ENCODE results near the gene DLD.
"Not testable (repeated sequence)": the region's sequence is repeated elsewhere in the genome, so short reads cannot be mapped to it uniquely, and the experiment has no call there.

DLD gene

DNA sequence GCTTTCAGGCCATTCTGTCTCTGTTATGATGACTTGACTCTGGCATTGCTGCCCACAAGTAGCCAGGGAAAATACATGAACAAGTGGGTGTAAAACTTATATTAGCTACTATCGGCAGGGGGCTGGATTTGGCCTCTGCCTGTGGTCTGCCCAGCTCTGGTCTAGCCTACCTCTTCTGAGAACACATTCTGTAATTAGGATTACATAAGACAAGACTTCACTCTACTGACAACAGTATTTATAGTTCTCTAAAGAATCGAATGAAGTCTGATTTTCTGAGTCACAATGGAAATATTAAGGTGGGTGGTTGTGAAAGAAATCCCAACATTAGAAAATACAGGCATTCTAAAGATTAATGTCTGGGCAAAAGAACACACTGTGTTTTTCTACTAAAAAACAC, 55.5 kb downstream of the DLD start:
- no peak for DNase-seq

GRCh38 chr7:107946881-107947280, 55.9 kb downstream of the DLD start:
- DNase-seq = no peak

DNA sequence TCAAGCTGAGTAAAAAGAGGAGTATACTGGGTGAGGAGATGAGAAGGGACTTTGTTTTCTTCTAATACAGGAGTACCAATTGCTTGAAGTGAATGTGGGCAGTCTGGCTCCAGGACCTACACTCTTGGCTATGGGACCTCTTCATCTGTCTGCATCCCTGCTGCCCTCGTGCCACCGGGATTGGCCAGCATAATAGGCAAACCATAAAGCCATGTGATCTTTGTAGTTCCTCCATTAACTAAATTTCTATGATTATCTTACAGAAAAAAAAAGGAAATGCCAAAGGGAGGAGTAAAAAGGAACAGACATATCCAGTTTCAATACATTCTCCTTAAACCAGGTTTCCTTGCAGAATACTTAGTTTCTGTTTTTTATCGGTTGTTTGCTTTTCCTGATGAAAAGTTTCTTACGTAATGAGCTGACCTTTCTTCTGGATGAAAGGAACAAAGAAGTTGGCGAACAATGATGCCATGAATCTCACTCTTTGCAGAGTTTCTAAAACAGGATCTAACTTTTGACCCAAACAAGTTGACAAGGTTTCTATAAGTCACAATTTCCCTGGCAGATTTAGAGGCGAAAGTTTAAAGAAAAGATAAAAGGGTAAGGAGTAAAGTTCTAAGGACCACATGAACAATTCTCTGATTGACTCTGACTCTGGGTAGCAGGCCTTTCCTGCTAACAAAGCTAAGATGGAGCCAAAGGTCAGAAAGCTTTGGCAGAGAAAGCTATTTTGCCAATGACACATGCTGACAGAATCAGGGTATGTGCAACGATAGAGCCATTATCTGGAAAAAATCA, 57.9 kb downstream of the DLD start:
- no peak for DNase-seq

DNA sequence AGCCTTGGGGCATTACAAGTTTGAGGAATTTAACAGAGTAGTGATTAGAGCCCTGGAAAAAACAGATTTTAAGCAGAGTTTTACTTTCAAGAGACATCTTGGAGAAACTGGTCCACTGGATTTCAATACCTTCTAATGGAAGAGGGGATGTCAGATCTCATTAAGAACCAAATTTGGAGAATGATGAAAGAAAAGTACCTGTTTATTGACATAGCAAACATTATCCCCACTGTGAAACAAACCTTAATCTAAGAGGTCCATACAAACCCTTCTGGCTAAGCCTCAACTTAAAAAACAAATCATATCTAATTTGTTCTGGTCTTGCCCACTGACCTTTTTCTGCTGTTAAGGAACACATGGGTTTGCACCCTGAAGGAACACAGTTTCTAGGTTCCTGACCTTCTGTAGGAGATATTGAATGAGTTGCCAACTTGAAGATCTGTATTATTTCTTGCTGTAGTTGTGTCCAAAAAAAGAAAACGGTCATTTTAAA, 58.5 kb downstream of the DLD start:
- DNase-seq = no peak

DNA sequence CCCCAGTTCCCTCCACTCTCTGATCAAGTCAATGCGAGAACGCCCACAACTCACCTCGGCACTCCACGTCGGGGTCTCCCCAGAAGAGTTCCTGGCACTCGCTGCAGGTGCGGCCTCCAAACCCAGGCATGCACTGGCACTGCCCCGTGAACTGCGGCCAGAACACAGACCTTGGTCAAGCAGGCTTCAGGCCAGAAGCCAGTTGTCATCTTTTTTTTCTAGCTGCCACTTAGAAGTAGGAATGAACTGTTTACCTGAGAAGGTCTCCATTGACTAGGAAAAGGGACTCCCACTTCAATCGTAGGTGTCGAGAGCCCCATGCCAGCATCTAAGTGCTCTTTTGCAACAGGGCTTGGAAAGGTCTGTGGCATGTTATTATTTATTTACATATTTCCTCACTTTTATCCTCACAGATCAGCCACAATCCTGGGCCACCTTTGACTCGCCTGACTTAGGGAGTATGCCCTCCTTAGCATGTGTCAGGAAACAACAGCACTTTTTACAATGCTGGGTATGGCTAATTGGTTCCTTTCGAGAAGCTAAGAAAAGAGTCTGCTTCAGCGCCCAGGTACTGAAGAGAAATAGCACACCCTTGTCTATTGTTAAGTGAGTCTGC, 60.3 kb downstream of the DLD start:
- DNase-seq = no peak

DNA sequence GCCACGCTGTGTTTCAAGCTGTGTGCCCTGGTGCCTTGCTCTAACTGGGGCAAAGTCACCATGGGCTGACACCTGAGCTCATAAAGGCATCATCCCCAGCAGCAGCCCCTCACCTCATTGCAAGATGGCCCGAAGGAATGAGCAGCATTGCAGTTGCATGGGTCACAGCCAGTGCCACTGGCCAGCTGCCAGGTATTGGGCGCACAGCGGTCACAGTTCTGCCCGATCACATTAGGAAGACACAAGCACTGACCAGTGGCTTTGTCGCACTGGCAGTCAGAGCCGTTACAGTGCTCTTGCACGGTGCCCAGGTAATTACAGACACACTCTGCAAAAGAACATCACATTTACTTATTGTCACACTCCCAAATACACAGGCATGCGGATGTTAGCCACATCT, 60.9 kb downstream of the DLD start:
- DNase-seq = no peak

DNA sequence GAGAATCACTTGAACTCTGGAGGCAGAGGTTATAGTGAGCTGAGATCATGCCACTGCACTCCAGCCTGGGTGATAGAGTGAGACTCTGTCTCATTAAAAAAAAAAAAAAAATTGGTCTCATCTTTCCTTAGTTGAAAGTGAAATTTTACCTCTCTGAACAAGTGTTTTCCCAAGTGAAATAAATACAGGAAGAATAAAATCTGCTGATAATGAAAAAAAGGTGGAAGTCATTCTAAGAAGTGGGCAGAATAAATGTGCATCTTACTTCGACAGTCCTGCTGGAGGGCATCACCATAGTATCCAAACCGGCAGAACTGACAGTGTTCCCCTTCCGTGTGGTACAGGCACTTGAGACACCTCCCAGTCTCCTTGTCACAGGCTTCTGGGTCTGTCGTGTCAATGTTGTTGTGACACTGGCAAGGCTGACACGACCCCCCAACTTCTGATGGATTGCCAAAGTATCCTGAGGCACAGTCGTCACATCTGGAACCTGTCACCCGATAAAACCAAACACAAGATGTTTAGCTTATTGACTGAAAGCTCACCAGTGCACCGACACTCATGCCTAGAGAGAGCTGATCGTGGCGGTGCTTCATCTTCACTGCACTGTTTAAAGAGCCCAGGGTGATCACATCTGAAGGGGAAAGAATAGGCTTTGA, 62.4 kb downstream of the DLD start:
- DNase-seq = no peak

DNA sequence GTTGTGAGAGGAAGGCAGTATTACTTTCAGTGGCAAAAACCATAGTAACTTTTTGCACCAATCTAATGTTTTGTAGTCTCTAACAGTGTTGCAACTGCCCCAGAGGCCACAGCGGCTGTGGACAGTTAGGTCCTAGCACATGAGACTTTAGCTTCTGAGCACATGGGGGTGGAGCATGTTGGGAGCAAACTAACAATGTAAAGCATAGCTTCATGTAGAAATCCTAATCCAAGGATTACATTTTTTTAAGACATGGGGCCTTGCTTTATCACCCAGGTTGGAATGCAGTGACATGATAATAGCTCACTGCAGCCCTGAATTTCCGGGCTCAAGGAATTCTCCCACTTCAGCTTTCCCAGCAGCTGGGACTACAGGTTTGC, 62.9 kb downstream of the DLD start:
- no peak for DNase-seq

- DNase-seq = no peak
These were observed 64.4 kb downstream of the DLD start for GRCh38 chr7:107955394-107955793.

- DNase-seq = not testable (repeated sequence)
These were observed 66.0 kb downstream of the DLD start for GRCh38 chr7:107956950-107957349.

DNA sequence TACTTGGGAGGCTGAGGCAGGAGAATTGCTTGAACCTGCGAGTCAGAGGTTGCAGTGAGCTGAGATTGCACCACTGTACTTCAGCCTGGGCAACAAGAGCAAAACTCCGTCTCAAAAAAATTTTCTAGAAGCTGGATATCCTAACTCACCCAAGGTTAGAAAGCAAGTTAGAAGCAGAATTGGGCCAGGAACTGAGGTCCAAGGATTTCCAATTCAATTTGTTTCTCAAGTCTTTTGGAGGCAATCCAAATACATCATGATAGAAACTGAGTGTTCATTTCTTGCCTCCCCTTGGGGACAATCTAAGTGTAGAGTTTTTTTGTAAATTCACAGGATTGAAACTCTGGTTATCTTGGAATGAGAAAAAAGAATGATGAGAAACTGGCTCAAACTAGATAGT, 66.5 kb downstream of the DLD start:
- no peak for DNase-seq

DNA sequence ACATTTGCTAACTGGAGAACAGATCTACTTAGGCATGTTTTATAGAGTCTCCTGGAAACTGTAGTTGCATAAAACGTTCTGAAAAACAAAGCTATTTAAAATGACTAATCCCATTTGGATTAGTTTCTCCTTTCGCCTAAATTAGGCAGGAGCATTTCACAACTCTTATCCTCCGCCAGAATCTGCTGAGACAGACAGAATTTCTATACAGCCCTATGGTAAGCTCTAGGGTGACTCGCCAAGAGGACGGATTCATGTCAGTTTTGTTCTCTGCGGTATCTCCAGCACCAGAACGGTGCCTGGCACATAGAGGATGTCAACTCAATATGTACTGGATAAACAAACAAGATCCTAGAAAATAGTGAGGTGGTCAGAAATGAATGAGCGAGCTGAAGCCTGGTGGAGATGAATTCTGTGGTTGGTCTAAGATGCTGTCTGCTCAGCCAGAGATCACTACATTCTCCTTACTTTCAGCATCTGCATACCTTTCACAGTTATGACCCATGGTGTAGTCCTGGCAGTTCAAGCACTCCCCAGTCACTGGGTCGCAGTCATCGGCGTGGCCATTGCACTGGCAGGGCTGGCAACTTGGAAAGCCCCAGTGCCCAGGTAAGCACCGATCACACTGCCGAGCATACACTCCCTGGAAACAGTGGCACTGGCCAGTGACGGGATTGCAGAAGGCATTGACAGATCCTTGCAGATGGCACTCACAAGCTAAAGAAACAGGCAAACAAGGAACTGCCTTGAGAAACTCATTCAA, 68.0 kb downstream of the DLD start:
- no peak for DNase-seq

DNA sequence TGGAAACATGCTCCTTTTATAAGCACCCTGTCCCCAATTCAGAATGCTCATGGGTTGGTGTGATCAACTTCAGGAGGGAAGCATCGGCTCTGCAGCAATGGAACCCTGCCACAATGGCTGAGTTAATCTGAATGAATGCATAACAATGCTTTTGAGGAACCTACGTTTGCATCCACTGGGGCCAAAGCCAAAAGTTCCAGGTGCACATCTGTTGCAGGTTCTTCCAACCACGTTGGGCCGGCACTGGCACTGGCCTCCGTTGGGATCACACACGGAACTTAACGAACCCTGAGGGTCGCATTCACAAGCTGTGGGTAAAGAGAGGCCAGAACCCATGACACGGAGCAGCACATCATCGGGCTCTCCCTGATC, 68.5 kb downstream of the DLD start:
- DNase-seq = no peak

DNA sequence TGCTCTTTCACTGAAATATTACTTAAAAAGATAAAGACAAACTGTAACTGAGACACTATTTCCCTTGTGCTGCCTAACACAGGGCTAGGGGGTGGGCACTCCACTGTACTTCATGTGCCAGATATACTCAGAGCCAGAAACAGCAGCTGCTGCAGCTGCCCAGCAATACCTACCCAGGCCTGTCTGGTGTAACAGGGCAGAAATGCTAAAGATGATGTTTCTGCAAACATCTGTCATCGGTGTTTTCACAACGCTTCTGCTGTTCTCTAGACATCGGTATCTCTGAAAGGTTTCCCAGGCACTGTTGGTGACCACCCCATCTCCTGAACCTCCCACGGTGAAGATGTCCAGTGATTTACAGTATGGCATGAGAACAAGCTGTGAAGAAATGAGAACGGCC, 69.3 kb downstream of the DLD start:
- DNase-seq = no peak

GRCh38 chr7:107961405-107961804, 70.4 kb downstream of the DLD start:
- DNase-seq = no peak

DNA sequence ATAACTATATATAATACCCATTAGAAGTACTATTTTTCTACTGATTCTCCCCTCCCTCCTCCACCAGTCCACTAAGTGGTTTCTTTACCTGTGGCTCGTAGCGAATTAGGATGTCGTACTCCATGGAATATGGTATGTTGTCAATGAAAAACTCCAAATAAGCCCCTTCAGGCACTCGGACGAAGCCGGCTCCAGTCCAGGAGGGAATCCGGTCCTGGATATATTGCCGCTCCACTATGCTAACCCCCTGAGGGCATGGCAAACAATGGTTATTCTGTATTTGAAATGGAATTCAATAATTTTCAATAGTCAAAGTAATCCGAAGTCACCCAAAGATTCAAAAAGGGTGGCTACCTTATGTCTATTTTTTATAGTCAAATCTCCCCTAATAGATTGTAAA, 71.8 kb downstream of the DLD start:
- no peak for DNase-seq

- DNase-seq = no peak
These were observed 73.5 kb downstream of the DLD start for GRCh38 chr7:107964510-107964909.

DNA sequence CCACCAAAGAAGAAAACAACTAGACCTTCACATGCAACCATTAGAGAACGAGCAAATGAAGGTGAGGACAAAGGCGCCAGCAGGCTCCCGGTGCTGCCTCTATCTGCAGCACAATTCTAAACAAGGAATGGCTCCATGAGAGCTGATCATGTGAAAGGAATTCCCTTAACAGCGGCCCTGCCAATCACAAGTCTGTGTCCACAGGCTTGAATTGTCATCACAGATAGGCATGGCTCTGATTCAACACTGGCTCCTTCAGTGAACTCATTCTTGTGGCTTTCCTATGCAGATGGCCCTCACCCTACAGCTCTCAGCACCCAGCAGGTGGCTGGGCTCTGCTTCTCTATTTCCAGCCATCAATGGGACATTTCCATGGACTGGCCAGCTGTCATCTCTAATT, 75.7 kb downstream of the DLD start:
- no peak for DNase-seq

DNA sequence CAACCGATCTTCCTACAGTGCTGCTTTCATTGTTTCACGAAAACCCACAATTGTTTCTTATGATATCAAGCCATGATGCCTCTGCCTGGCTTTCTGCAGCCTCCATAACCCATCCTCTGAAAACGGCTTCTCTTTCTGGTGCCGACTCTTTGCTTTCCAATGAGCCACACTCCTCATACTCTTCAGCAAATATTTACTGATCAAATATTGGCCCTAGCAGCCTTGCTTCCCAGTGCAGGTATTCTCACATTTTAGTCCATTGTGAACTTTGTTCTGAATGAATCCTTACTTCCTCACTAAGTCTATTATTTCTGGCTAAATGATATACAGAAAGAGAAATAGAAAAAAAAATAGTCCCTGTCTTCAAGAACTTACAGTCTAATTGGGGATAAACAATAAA, 76.4 kb downstream of the DLD start:
- no peak for DNase-seq

- DNase-seq = no peak
These were observed 77.5 kb downstream of the DLD start for GRCh38 chr7:107968449-107968848.

DNA sequence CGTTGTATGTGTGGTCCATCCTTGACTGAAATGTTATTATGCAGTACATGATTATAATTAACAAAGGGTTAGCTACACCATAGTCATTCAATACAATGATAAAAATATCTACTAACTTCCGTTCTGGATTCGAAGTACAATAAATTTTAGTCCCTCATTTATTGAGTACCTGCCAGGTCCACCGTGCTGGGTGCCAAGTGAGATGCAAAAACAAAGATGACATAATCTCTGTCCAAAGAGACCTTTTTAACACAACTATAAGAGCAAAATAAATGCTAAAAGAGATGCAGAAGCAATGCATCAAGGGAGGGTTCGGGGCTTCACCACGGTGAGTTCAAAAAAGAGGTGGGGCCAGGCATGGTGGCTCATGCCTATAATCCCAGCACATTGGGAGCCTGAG, 78.9 kb downstream of the DLD start:
- no peak for DNase-seq
